ENCODE data around the gene MLPH.

- TF ChIP-seq CTCF (IDR thresholded peaks at IDR 0.05; ENCODE audit: insufficient read depth, low read length, poor library complexity, severe bottlenecking) (no peak), EZH2phosphoT487 (conservative IDR thresholded peaks at IDR 0.05; ENCODE audit: low read length) (no peak)
These were observed 38.4 kb upstream of the MLPH start for GRCh38 chr2:237448626-237449025.
